K562 (cell line): ENCODE results near the gene SLC30A1. TPM values are rescaled to one million over a fixed set of nuclear protein-coding genes. Genes with fewer than 3 reads are reported as not detected.
A peak's percentile ranks its signal among the peaks of the same experiment; 100 is the strongest.

Source experiments
- ATF7 ChIP-seq: fragments of 450-650 bp; IDR thresholded peaks from 2 replicates; pipeline ENCODE4 v1.7.1; 2014; ENCODE audit warnings: mild to moderate bottlenecking, moderate library complexity
- BCL6 ChIP-seq: fragments of 250-450 bp; sonication (Bioruptor Pico); IDR thresholded peaks from 2 replicates; pipeline ENCODE4 v1.4.0; 2020
- CREM ChIP-seq: IDR thresholded peaks from 2 replicates; pipeline ENCODE4 v1.6.1; 2014; ENCODE audit warnings: antibody characterized with exemption, low read depth
- EGR1 ChIP-seq: fragments of 450-650 bp; conservative IDR thresholded peaks from 2 replicates; pipeline ENCODE4 v1.6.1; 2017; ENCODE audit warnings: mild to moderate bottlenecking
- ESRRB ChIP-seq: fragments of 250-450 bp; sonication (Bioruptor Pico); IDR thresholded peaks from 2 replicates; pipeline ENCODE4 v1.5.0; 2020; ENCODE audit warnings: mild to moderate bottlenecking, moderate library complexity, borderline replicate concordance
- HNRNPH1 ChIP-seq: fragments of 200-400 bp; formaldehyde crosslinking; optimal IDR thresholded peaks from 2 replicates; pipeline ENCODE3; 2017; ENCODE audit warnings: low read depth, mild to moderate bottlenecking, low read length, moderate library complexity
- NBN ChIP-seq: fragments of 450-650 bp; IDR thresholded peaks from 2 replicates; pipeline ENCODE4 v1.6.1; 2016; ENCODE audit warnings: low read depth, mild to moderate bottlenecking
- NFATC3 ChIP-seq: fragments of 450-650 bp; IDR thresholded peaks from 2 replicates; pipeline ENCODE4 v1.6.1; 2017; ENCODE audit warnings: mild to moderate bottlenecking
- NR3C1 ChIP-seq: sonication (generic); formaldehyde crosslinking; IDR thresholded peaks from 2 replicates; pipeline ENCODE4 v1.8.1; 2022; ENCODE audit warnings: missing genetic modification reagents
- POLR3G ChIP-seq: IDR thresholded peaks from 2 replicates; pipeline ENCODE4 v1.6.1; 2011; ENCODE audit not compliant: insufficient read length, insufficient replicate concordance; ENCODE audit errors: extremely low read depth
- THAP7 ChIP-seq: fragments of 250-450 bp; sonication (Bioruptor Pico); IDR thresholded peaks from 2 replicates; pipeline ENCODE4 v1.5.0; 2021
- ZKSCAN8 ChIP-seq: fragments of 200-800 bp; sonication (Bioruptor generic); IDR thresholded peaks from 2 replicates; pipeline ENCODE4 v1.6.1; 2016; ENCODE audit warnings: missing genetic modification characterization, missing compliant biosample characterization
- ZNF197 ChIP-seq: fragments of 200-800 bp; sonication (Bioruptor generic); IDR thresholded peaks from 2 replicates; pipeline ENCODE4 v1.6.1; 2016; ENCODE audit warnings: low read depth, missing genetic modification characterization, missing compliant biosample characterization
- ZNF232 ChIP-seq: sonication (generic); formaldehyde crosslinking; IDR thresholded peaks from 2 replicates; pipeline ENCODE4 v1.8.0; 2022; ENCODE audit warnings: mild to moderate bottlenecking, missing genetic modification reagents
- ZNF277 ChIP-seq: fragments of 250-450 bp; sonication (Bioruptor Pico); IDR thresholded peaks from 2 replicates; pipeline ENCODE4 v1.8.0; 2022; ENCODE audit warnings: inconsistent platforms, mild to moderate bottlenecking, moderate library complexity, borderline replicate concordance
- ZNF318 ChIP-seq, 2 experiments: fragments of 450-650 bp; IDR thresholded peaks; 2 replicates each; pipeline ENCODE4 v1.6.1; 2016; ENCODE audit warnings: mild to moderate bottlenecking in 2 of 2, borderline replicate concordance in 1 of 2, low read depth in 1 of 2, moderate library complexity in 1 of 2
- ZNF586 ChIP-seq: fragments of 450-650 bp; formaldehyde crosslinking; conservative IDR thresholded peaks from 2 replicates; pipeline ENCODE4 v1.4.0; 2020; ENCODE audit warnings: mild to moderate bottlenecking, moderate library complexity
- polyA plus RNA-seq, 8 experiments: library from polyadenylated mRNA; depleted of rRNA in 4 of 8; stranded (reverse) in 5 of 8; unstranded in 3 of 8; fragments of >200 nt; fragmentation: Nextera tagmentation in 2 of 8; fragmentation: Illumina TruSeq in 1 of 8; extraction: Ambion mirVana in 2 of 8; extraction: Trizol in 1 of 8; gene quantifications; 2 replicates each; pipeline versions ENCODE4 v1.2.1 to v1.2.3, GENCODE V29; 2011 to 2014; ENCODE audit warnings: inconsistent platforms in 1 of 8, missing spikeins in 1 of 8
- total RNA-seq, 7 experiments: library from RNA; depleted of rRNA in 6 of 7; stranded (reverse); fragments of >200 nt in 6 of 7; fragmentation: Illumina TruSeq in 2 of 7; extraction: Trizol in 2 of 7; gene quantifications; 2 replicates each; pipeline versions ENCODE4 v1.2.1 to v1.2.3, GENCODE V29; 2011 to 2021; ENCODE audit warnings: low replicate concordance in 1 of 7

The SLC30A1 gene
- total and polyA plus RNA-seq, 9 of the 15 experiments (the other 6 are each of a cell fraction or from before 2014, with no cell fraction given): 4.1 to 14.4 (median 6.6) TPM

DNA sequence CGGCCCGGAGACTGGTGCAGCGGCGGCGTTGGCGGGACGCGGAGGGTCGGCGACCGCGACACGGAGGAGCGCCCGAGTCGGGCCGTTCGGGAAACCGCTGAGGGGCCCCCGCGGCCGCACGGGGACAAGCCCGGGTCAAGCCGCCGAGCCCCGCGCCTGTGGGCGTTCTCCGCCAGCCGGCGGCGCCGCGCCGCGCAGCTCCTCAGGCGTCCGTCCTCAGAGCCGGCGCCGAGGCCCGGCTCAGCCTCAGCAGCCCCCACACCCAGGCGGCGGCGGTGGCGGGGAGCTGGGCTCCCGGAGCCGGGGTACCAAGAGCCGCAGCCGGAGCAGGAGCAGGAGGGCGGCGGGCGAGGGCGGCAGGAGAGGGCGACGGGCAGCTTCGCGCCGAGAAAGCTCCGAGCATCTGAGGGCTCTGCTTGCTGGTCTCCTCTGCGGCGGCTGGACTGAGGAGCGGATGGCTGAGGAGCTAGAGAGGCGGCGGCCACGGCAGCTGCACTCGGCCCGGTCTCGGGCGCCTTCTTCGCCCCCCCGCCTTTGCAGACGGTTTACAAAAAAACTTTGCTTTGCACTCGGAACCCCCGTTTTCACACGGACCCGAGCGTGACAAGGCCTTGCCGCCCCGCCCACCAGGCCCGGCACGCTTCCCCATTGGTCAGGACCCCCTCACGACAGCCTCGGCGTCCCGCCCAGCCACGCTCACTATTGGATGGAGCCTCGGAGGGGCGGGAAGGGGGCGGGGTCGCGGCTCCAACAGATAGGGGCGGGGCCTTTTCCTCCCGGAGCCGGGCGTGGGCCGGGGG, at the start of gene SLC30A1 (continued):
- TF ChIP-seq ZNF318 (IDR thresholded peaks at IDR 0.05; ENCODE audit: borderline replicate concordance in 1 of 2, low read depth in 1 of 2): no peak
- TF ChIP-seq ZNF586 (CRISPR knock-in tag): no peak
- no peak for TF ChIP-seq ZNF232
- no peak for TF ChIP-seq ESRRB
- TF ChIP-seq NR3C1: no peak
- no peak for TF ChIP-seq POLR3G
- no peak for TF ChIP-seq BCL6 (CRISPR knock-in tag)
- no peak; the same call in 1 of the 2 replicates for TF ChIP-seq NBN
- TF ChIP-seq HNRNPH1: no peak
- no peak for TF ChIP-seq NFATC3
- no peak for TF ChIP-seq ZNF277 (CRISPR knock-in tag)
- peak; percentile 92 for TF ChIP-seq CREM
- no peak for TF ChIP-seq ZKSCAN8 (CRISPR knock-in tag)
- no peak for TF ChIP-seq EGR1
- no peak for TF ChIP-seq ZNF197 (CRISPR knock-in tag)
- peak; percentile 61; the same call in 1 of the 2 replicates for TF ChIP-seq ATF7
- TF ChIP-seq THAP7 (CRISPR knock-in tag): no peak
